Liver (tissue), 9 donors: ENCODE results near the gene MFSD2B. TPM values are rescaled to one million over a fixed set of nuclear protein-coding genes. Genes with fewer than 3 reads are reported as not detected.

Source experiments
- DNase-seq: peaks from one replicate; pipeline ENCODE4 v3.0.0-alpha.2; 2017; ENCODE audit warnings: low spot score
- H3K27ac ChIP-seq, 2 donors: one replicate each; pipeline ENCODE4 v1.7.0; 2013; ENCODE audit warnings: inconsistent platforms in 2 of 2, low read length in 2 of 2, control low read depth in 1 of 2, low read depth in 1 of 2, mild to moderate bottlenecking in 1 of 2
- H3K27me3 ChIP-seq, 4 donors: one replicate each; pipeline versions ENCODE4 v1.6.1 to v1.7.0; 2013; ENCODE audit warnings: low read length in 3 of 4, inconsistent platforms in 1 of 4, mild to moderate bottlenecking in 1 of 4, moderate library complexity in 1 of 4; ENCODE audit not compliant: control insufficient read depth in 4 of 4, insufficient read depth in 4 of 4
- H3K36me3 ChIP-seq, 4 donors: one replicate each; pipeline versions ENCODE4 v1.6.1 to v1.7.0; 2013; ENCODE audit warnings: low read length in 3 of 4, mild to moderate bottlenecking in 3 of 4, low read depth in 1 of 4, moderate library complexity in 1 of 4; ENCODE audit not compliant: control insufficient read depth in 4 of 4, insufficient read depth in 3 of 4
- H3K4me1 ChIP-seq, 4 donors: one replicate each; pipeline versions ENCODE4 v1.6.1 to v1.7.0; 2013; ENCODE audit warnings: low read length in 3 of 4, mild to moderate bottlenecking in 3 of 4, moderate library complexity in 1 of 4; ENCODE audit not compliant: control insufficient read depth in 4 of 4, insufficient read depth in 4 of 4
- H3K4me3 ChIP-seq, 3 donors: one replicate each; pipeline versions ENCODE4 v1.6.1 to v1.7.0; 2013; ENCODE audit warnings: low read length in 3 of 3, control low read depth in 1 of 3, low read depth in 1 of 3, mild to moderate bottlenecking in 1 of 3
- H3K9ac ChIP-seq, 2 donors: one replicate each; pipeline ENCODE4 v1.7.0; 2013; ENCODE audit warnings: low read length in 2 of 2, mild to moderate bottlenecking in 2 of 2, moderate library complexity in 2 of 2, control low read depth in 1 of 2, low read depth in 1 of 2
- H3K9me3 ChIP-seq, 4 donors: one replicate each; pipeline versions ENCODE4 v1.6.1 to v1.7.0; 2013; ENCODE audit warnings: low read length in 3 of 4; ENCODE audit not compliant: control insufficient read depth in 4 of 4
- ATF3 ChIP-seq: IDR thresholded peaks from 2 replicates; pipeline ENCODE4 v1.6.1; 2016; ENCODE audit warnings: antibody characterized with exemption
- CTCF ChIP-seq: fragments of 150-350 bp; IDR thresholded peaks from 2 replicates; pipeline ENCODE4 v1.5.1; 2017; ENCODE audit warnings: improper control_type of control experiment, low read depth, low read length; ENCODE audit not compliant: missing input control
- EGR1 ChIP-seq, 2 donors: IDR thresholded peaks; 2 replicates each; pipeline ENCODE4 v1.6.1; 2016 to 2018; ENCODE audit warnings: antibody characterized with exemption in 2 of 2, low read depth in 2 of 2
- FOXA1 ChIP-seq: IDR thresholded peaks from 2 replicates; pipeline ENCODE4 v1.6.1; 2016; ENCODE audit warnings: antibody characterized with exemption
- FOXA2 ChIP-seq: IDR thresholded peaks from 2 replicates; pipeline ENCODE4 v1.6.1; 2016; ENCODE audit warnings: antibody characterized with exemption
- GABPA ChIP-seq, 2 donors: IDR thresholded peaks in 1 of 2; conservative IDR thresholded peaks in 1 of 2; 2 replicates each; pipeline ENCODE4 v1.6.1; 2016; ENCODE audit warnings: antibody characterized with exemption in 2 of 2, mild to moderate bottlenecking in 1 of 2, moderate library complexity in 1 of 2
- HNF4A ChIP-seq, 2 donors: conservative IDR thresholded peaks; 2 replicates each; pipeline ENCODE4 v1.6.1; 2016; ENCODE audit warnings: antibody characterized with exemption in 2 of 2, mild to moderate bottlenecking in 2 of 2
- HNF4G ChIP-seq: IDR thresholded peaks from 2 replicates; pipeline ENCODE4 v1.6.1; 2016; ENCODE audit warnings: antibody characterized with exemption
- JUND ChIP-seq, 2 donors: IDR thresholded peaks; 2 replicates each; pipeline ENCODE4 v1.6.1; 2016; ENCODE audit warnings: antibody characterized with exemption in 2 of 2
- MAX ChIP-seq: IDR thresholded peaks from 2 replicates; pipeline ENCODE4 v1.6.1; 2016; ENCODE audit warnings: antibody characterized with exemption
- NR2F2 ChIP-seq: IDR thresholded peaks from 2 replicates; pipeline ENCODE4 v1.6.1; 2016; ENCODE audit warnings: antibody characterized with exemption
- RAD21 ChIP-seq, 2 donors: IDR thresholded peaks; 2 replicates each; pipeline ENCODE4 v1.6.1; 2016; ENCODE audit warnings: antibody characterized with exemption in 2 of 2, mild to moderate bottlenecking in 2 of 2
- REST ChIP-seq: IDR thresholded peaks from 2 replicates; pipeline ENCODE4 v1.6.1; 2016; ENCODE audit warnings: antibody characterized with exemption, mild to moderate bottlenecking
- RXRA ChIP-seq, 2 donors: IDR thresholded peaks; 2 replicates each; pipeline ENCODE4 v1.6.1; 2017 to 2018; ENCODE audit warnings: antibody characterized with exemption in 2 of 2, mild to moderate bottlenecking in 1 of 2
- SP1 ChIP-seq: IDR thresholded peaks from 2 replicates; pipeline ENCODE4 v1.6.1; 2018; ENCODE audit warnings: antibody characterized with exemption, mild to moderate bottlenecking
- TAF1 ChIP-seq: conservative IDR thresholded peaks from 2 replicates; pipeline ENCODE4 v1.6.1; 2016; ENCODE audit warnings: antibody characterized with exemption, mild to moderate bottlenecking
- YY1 ChIP-seq: IDR thresholded peaks from 2 replicates; pipeline ENCODE4 v1.6.1; 2016; ENCODE audit warnings: antibody characterized with exemption, mild to moderate bottlenecking
- ZBTB33 ChIP-seq: IDR thresholded peaks from 2 replicates; pipeline ENCODE4 v1.6.1; 2016; ENCODE audit warnings: antibody characterized with exemption
- WGBS: extraction: QIAGEN DNeasy Blood & Tissue Kit; methylation state at CpG from one replicate; pipeline ENCODE4 v1.1.7; 2013; 5-methylcytosine and 5-hydroxymethylcytosine counted together
- polyA plus RNA-seq, 2 donors: library from polyadenylated mRNA; stranded (reverse) in 1 of 2; unstranded in 1 of 2; fragments of 200-250 nt in 1 of 2; fragments of >200 nt in 1 of 2; fragmentation: Nextera tagmentation in 1 of 2; extraction: Ambion mirVana in 1 of 2; gene quantifications; one replicate each; pipeline versions ENCODE4 v1.2.1 to v1.2.3, GENCODE V29; 2013 to 2015
- total RNA-seq, 2 donors: library from RNA; depleted of rRNA; stranded (reverse); fragments of >200 nt; gene quantifications; one replicate each; pipeline ENCODE4 v1.2.3, GENCODE V29; 2014
- donor health status: healthy.
- donor health status: healthy.
- donor health status: healthy.
- donor health status: healthy.
- donor health status: healthy.

MFSD2B gene
- total and polyA plus RNA-seq, 4 donors = 0.02 to 26.1 (median 0.22) TPM

- H3K27me3 ChIP-seq = no peaks in the 10 kb centered on the region
- H3K9me3 ChIP-seq = no peaks in the 10 kb centered on the region
- H3K4me1 ChIP-seq = peaks cover 3 to 28% (median 18%) of the 10 kb centered on the region in 4 donors
- H3K9ac ChIP-seq = peak within 1 kb of the TSS; percentile 47 to 54
- TF ChIP-seq RXRA (IDR thresholded peaks at IDR 0.05) (peak in 1 of 2 donors; percentile 21), YY1 (peak; percentile 59), REST (peak; percentile 75), JUND (IDR thresholded peaks at IDR 0.05) (no peak), FOXA1 (no peak), HNF4G (no peak), SP1 (peak; percentile 95), GABPA (IDR thresholded peaks at IDR 0.05 in 1 of 2, conservative IDR thresholded peaks at IDR 0.05 in 1 of 2) (peak; percentile 68 to 89), EGR1 (IDR thresholded peaks at IDR 0.05; ENCODE audit: low read depth in 2 of 2) (no peak), HNF4A (conservative IDR thresholded peaks at IDR 0.05) (peak in 1 of 2 donors; percentile 12), TAF1 (peak; percentile 93), ZBTB33 (no peak), RAD21 (IDR thresholded peaks at IDR 0.05) (peak in 1 of 2 donors; percentile 27), CTCF (no peak), MAX (peak; percentile 54), ATF3 (no peak), FOXA2 (no peak), NR2F2 (no peak)
- peak within 1 kb of the TSS; percentile 76 to 89 (median 80) for H3K4me3 ChIP-seq
- H3K36me3 ChIP-seq = no peaks in the 10 kb centered on the region
- H3K27ac ChIP-seq = peak within 1 kb of the TSS; percentile 54 to 60
- peak; percentile 88 for DNase-seq
- WGBS = under 1% methylated on average over 38 of the region's 38 CpGs
These were observed 37.2 kb downstream of the MFSD2B start, which contains the start of gene WDCP for GRCh38 chr2:24046930-24047702. TSS of gene WDCP (minus strand) at chr2:24047391. CDS start at chr2:24039494, 7,897 bp downstream.
